Caco-2 (cell line): Measurements from ENCODE around the gene PADI4. TPM values are rescaled to one million over a fixed set of nuclear protein-coding genes. Genes with fewer than 3 reads are reported as not detected.
"Not testable (repeated sequence)": the region's sequence is repeated elsewhere in the genome, so short reads cannot be mapped to it uniquely, and the experiment has no call there.

Experiments used
- BruUV-seq: library from RNA; stranded (reverse); fragments of 400-500 nt; replicated peaks from 2 replicates; lab custom pipeline; 2021; lab: Mats Ljungman, UMichigan
- CTCF ChIA-PET: fragments of 300-600 bp; sonication (Branson Sonifier 250); formaldehyde crosslinking; loops from one replicate; lab custom pipeline; 2022; ENCODE audit warnings: antibody characterized with exemption; lab: Charles Lee
- POLR2A ChIA-PET: fragments of 300-600 bp; sonication (Branson Sonifier 250); formaldehyde crosslinking; loops from one replicate; lab custom pipeline; 2022; ENCODE audit warnings: antibody characterized with exemption; lab: Charles Lee
- DNase-seq, 2 experiments: peaks; one replicate each; pipeline versions ENCODE4 v3.0.0 to v3.0.0-alpha.2; 2020 to 2022
- H3K27me3 ChIP-seq: replicated peaks from 2 replicates; pipeline ENCODE4 v1.6.0; 2011; ENCODE audit warnings: low read length; ENCODE audit not compliant: control insufficient read depth, insufficient read depth
- H3K36me3 ChIP-seq: 2 replicates; pipeline ENCODE4 v1.5.1; 2011; ENCODE audit warnings: low read length; ENCODE audit not compliant: control insufficient read depth, insufficient read depth
- H3K4me1 ChIP-seq: fragments of 250-450 bp; sonication (Bioruptor Pico); 2 replicates; pipeline ENCODE4 v1.5.1; 2020; ENCODE audit warnings: mild to moderate bottlenecking
- H3K4me3 ChIP-seq: 2 replicates; pipeline ENCODE4 v1.5.1; 2011; ENCODE audit warnings: low read depth, mild to moderate bottlenecking, control low read depth, low read length
- H3K9me3 ChIP-seq: fragments of 250-450 bp; sonication (Bioruptor Pico); 2 replicates; pipeline ENCODE4 v1.5.1; 2020; ENCODE audit warnings: mild to moderate bottlenecking, moderate library complexity
- H3K27ac Mint-ChIP-seq: one replicate; pipeline ENCODE4 v1.8.0; 2022; ENCODE audit warnings: mixed read lengths; ENCODE audit not compliant: unreplicated experiment
- H3K27me3 Mint-ChIP-seq: one replicate; pipeline ENCODE4 v1.8.0; 2022; ENCODE audit warnings: mixed read lengths; ENCODE audit not compliant: insufficient read depth, unreplicated experiment
- H3K36me3 Mint-ChIP-seq: one replicate; pipeline ENCODE4 v1.8.0; 2022; ENCODE audit warnings: mild to moderate bottlenecking, mixed read lengths; ENCODE audit not compliant: insufficient read depth, unreplicated experiment
- H3K4me1 Mint-ChIP-seq: one replicate; pipeline ENCODE4 v1.8.0; 2022; ENCODE audit warnings: low read depth, mixed read lengths; ENCODE audit not compliant: unreplicated experiment
- H3K4me3 Mint-ChIP-seq: one replicate; pipeline ENCODE4 v1.8.0; 2022; ENCODE audit warnings: mild to moderate bottlenecking, moderate library complexity, mixed read lengths; ENCODE audit not compliant: unreplicated experiment
- H3K9me3 Mint-ChIP-seq: one replicate; pipeline ENCODE4 v1.8.0; 2022; ENCODE audit warnings: mixed read lengths; ENCODE audit not compliant: unreplicated experiment
- intact Hi-C: fragments of 100-400 bp; cut with micrococcal nuclease; formaldehyde crosslinking; loops from one replicate; pipeline ENCODE4 v1.10.0; 2022; ENCODE audit not compliant: unreplicated experiment
- total RNA-seq: library from RNA; stranded (reverse); gene quantifications from 2 replicates; pipeline ENCODE4 v1.2.3, GENCODE V29; 2022
- TF ChIP-seq, protein P1 (sequence below), 2 experiments: fragments of 200-600 bp in 1 of 2; IDR thresholded peaks; 1 replicate in 1 of 2; 2 replicates in 1 of 2; pipeline versions ENCODE4 v1.5.1 to v1.8.0; 2011 to 2022; ENCODE audit warnings: antibody characterized with exemption in 1 of 2, control low read depth in 1 of 2, inconsistent platforms in 1 of 2, low read depth in 1 of 2, low read length in 1 of 2, mild to moderate bottlenecking in 1 of 2, moderate library complexity in 1 of 2; ENCODE audit not compliant: insufficient read depth in 1 of 2, severe bottlenecking in 1 of 2, unreplicated experiment in 1 of 2

PADI4 gene
- total RNA-seq, 1 experiment from 2014 or later = not detected

DNA sequence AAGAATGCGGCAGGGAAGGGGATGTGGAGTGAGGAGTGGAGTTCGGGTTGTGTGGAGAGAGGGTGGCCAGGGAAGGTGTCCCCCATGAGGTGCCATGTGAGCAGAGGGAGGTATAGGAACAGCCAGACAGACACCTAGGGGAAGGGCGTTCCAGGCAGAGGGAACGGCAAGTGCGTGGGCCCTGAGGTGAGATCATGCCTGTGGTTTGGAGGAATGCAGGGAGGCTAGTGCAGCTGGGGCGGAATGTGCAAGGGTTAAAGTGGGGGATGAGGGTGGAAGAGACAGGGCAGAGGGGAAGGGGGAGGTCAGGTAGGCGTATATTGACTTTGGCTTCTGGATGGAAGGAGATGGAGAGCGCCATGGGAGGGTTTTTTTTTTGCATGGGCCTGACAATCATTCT is 32.4 kb downstream of the PADI4 start:
- H3K9me3 ChIP-seq = no peaks in the 10 kb centered on the region
- peaks cover 9% of the 10 kb centered on the region for H3K27me3 Mint-ChIP-seq
- ChIA-PET POLR2A (no interaction called here), CTCF (no interaction called here)
- no peaks in the 10 kb centered on the region for H3K27me3 ChIP-seq
- H3K27ac Mint-ChIP-seq = no peak overlapping the region
- no peak overlapping the region for H3K4me3 ChIP-seq
- H3K9me3 Mint-ChIP-seq = peaks cover 9% of the 10 kb centered on the region
- H3K4me1 ChIP-seq = no peaks in the 10 kb centered on the region
- intact Hi-C loops = loop anchor here (10.0 kb wide), 1 partner anchor 64 kb away; no protein-coding TSS in a partner anchor
- DNase-seq = no peak
- H3K36me3 Mint-ChIP-seq = no peaks in the 10 kb centered on the region
- no peak overlapping the region for H3K4me3 Mint-ChIP-seq
- peaks cover 7% of the 10 kb centered on the region for H3K4me1 Mint-ChIP-seq
- no peaks in the 10 kb centered on the region for H3K36me3 ChIP-seq
- TF ChIP-seq, protein P1, sequence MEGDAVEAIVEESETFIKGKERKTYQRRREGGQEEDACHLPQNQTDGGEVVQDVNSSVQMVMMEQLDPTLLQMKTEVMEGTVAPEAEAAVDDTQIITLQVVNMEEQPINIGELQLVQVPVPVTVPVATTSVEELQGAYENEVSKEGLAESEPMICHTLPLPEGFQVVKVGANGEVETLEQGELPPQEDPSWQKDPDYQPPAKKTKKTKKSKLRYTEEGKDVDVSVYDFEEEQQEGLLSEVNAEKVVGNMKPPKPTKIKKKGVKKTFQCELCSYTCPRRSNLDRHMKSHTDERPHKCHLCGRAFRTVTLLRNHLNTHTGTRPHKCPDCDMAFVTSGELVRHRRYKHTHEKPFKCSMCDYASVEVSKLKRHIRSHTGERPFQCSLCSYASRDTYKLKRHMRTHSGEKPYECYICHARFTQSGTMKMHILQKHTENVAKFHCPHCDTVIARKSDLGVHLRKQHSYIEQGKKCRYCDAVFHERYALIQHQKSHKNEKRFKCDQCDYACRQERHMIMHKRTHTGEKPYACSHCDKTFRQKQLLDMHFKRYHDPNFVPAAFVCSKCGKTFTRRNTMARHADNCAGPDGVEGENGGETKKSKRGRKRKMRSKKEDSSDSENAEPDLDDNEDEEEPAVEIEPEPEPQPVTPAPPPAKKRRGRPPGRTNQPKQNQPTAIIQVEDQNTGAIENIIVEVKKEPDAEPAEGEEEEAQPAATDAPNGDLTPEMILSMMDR (IDR thresholded peaks at IDR 0.05; ENCODE audit: insufficient read depth in 1 of 2, low read depth in 1 of 2, low read length in 1 of 2, severe bottlenecking in 1 of 2, unreplicated experiment in 1 of 2) = no peak
- no TSS peak for BruUV-seq

DNA sequence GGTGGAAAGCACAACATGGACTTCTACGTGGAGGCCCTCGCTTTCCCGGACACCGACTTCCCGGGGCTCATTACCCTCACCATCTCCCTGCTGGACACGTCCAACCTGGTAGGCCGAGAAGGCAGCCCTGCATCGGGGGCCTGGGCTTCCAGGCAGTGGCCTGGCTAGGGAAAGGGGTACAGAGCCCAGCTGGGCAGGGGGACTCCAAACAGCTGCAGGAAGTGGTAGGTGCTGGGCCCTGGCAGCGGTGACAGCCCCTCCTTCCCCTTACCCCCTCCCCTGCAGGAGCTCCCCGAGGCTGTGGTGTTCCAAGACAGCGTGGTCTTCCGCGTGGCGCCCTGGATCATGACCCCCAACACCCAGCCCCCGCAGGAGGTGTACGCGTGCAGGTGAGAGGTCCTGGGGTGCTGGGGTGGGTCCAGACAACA is 34.0 kb downstream of the PADI4 start:
- TF ChIP-seq, protein P1 (IDR thresholded peaks at IDR 0.05; ENCODE audit: insufficient read depth in 1 of 2, low read depth in 1 of 2, low read length in 1 of 2, severe bottlenecking in 1 of 2, unreplicated experiment in 1 of 2) = no peak
- no peak overlapping the region for H3K27ac Mint-ChIP-seq
- Histone ChIP-seq H3K36me3 (no peaks in the 10 kb centered on the region), H3K27me3 (no peaks in the 10 kb centered on the region), H3K4me1 (no peaks in the 10 kb centered on the region), H3K4me3 (no peak overlapping the region), H3K9me3 (no peaks in the 10 kb centered on the region)
- H3K9me3 Mint-ChIP-seq = peaks cover 9% of the 10 kb centered on the region
- H3K4me3 Mint-ChIP-seq = no peak overlapping the region
- no TSS peak for BruUV-seq
- ChIA-PET CTCF (no interaction called here), POLR2A (no interaction called here)
- H3K27me3 Mint-ChIP-seq = peaks cover 8% of the 10 kb centered on the region
- DNase-seq = no peak
- peaks cover 7% of the 10 kb centered on the region for H3K4me1 Mint-ChIP-seq
- intact Hi-C loops = loop anchor here (10.0 kb wide), 1 partner anchor 63 kb away; no protein-coding TSS in a partner anchor
- no peaks in the 10 kb centered on the region for H3K36me3 Mint-ChIP-seq

DNA sequence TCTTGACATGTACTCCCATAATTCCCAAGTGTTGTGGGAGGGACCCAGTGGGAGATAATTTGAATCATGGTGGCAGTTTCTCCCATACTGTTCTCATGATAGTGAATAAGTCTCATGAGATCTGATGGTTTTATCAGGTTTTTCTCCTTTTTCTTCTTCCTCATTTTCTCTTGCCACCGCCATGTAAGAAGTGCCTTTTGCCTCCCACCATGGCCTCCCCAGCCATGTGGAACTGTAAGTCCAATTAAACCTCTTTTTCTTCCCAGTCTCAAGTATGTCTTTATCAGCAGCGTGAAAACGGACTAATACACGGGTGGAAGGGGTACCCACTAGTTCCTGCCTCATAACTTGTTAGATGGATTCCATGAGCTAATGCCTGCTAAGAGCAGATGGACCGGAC is 37.5 kb downstream of the PADI4 start:
- POLR2A ChIA-PET, H3K9me3 Mint-ChIP-seq, CTCF ChIA-PET: not testable (repeated sequence)

More for the DNA sequence above, 37.5 kb downstream of the PADI4 start:
- H3K27me3 ChIP-seq, DNase-seq, H3K36me3 Mint-ChIP-seq, H3K4me1 ChIP-seq, H3K4me3 Mint-ChIP-seq, H3K9me3 ChIP-seq, BruUV-seq, H3K27me3 Mint-ChIP-seq, H3K36me3 ChIP-seq, H3K4me1 Mint-ChIP-seq, H3K4me3 ChIP-seq, H3K27ac Mint-ChIP-seq: not testable (repeated sequence)
- intact Hi-C loops = loop anchor here (10.0 kb wide), 1 partner anchor 59 kb away; no protein-coding TSS in a partner anchor
